Breast epithelium (tissue), 3 donors: ENCODE measurements around the gene PITPNM1.

Source experiments
- POLR2A ChIP-seq: fragments of 450-650 bp; IDR thresholded peaks from one replicate; pipeline ENCODE4 v1.6.1; 2016; ENCODE audit warnings: antibody characterized with exemption, mild to moderate bottlenecking, moderate library complexity
- POLR2AphosphoS5 ChIP-seq, 3 donors: sonication (generic); formaldehyde crosslinking; IDR thresholded peaks; one replicate each; pipeline ENCODE4 v1.6.1; 2017; ENCODE audit warnings: antibody characterized with exemption in 3 of 3
- TF ChIP-seq, protein P1 (sequence below), 3 donors: fragments of 450-650 bp; IDR thresholded peaks; one replicate each; pipeline ENCODE4 v1.5.1; 2016 to 2017; ENCODE audit warnings: antibody characterized with exemption in 3 of 3, mild to moderate bottlenecking in 3 of 3, moderate library complexity in 3 of 3

DNA sequence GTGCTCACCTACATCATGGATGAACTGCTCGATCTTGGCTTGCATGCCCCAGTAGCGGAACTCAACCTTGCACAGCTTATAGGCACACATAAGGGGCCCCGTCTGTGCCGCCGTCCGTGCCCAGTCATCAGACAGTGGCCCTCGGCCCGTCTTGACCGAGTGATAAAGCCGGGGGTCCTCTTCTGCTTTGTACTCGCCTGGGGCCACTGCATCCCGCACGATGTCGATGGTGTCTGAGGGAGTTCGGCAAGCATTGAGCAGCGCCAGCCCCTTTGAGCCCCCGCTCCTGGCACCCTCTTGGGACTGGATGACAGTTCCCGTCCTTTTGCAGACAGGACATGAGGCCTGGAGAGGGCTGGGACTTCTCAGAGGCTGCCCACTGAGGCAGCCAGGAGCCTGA, 3.3 kb downstream of the PITPNM1 start:
- TF ChIP-seq POLR2A (no peak), POLR2AphosphoS5 (IDR thresholded peaks at IDR 0.05) (no peak)
- TF ChIP-seq, protein P1, sequence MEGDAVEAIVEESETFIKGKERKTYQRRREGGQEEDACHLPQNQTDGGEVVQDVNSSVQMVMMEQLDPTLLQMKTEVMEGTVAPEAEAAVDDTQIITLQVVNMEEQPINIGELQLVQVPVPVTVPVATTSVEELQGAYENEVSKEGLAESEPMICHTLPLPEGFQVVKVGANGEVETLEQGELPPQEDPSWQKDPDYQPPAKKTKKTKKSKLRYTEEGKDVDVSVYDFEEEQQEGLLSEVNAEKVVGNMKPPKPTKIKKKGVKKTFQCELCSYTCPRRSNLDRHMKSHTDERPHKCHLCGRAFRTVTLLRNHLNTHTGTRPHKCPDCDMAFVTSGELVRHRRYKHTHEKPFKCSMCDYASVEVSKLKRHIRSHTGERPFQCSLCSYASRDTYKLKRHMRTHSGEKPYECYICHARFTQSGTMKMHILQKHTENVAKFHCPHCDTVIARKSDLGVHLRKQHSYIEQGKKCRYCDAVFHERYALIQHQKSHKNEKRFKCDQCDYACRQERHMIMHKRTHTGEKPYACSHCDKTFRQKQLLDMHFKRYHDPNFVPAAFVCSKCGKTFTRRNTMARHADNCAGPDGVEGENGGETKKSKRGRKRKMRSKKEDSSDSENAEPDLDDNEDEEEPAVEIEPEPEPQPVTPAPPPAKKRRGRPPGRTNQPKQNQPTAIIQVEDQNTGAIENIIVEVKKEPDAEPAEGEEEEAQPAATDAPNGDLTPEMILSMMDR (IDR thresholded peaks at IDR 0.05): no peak
